Heart left ventricle (tissue), 13 donors: ENCODE measurements around the gene CUBN.

Experiments
- POLR2A ChIP-seq, 2 donors: fragments of 450-650 bp; IDR thresholded peaks; one replicate each; pipeline ENCODE4 v1.6.1; 2017; ENCODE audit warnings: antibody characterized with exemption in 2 of 2, mild to moderate bottlenecking in 2 of 2, moderate library complexity in 2 of 2
- TF ChIP-seq, protein P1 (sequence below), 12 donors: fragments of 200-600 bp; sonication (generic) in 4 of 12; IDR thresholded peaks; one replicate each; pipeline versions ENCODE4 v1.5.0 to v1.8.0; 2018 to 2022; ENCODE audit warnings: antibody characterized with exemption in 12 of 12, mild to moderate bottlenecking in 5 of 12
- donor health status: ischemic (EF 13 %, LVEDD 7.1; RV severe dilation, severe dysfunction).
- donor health status: DM: no; HTN: yes; CAD: no.
- donor health status: DM: no; HTN: no; CAD: no.
- donor health status: ischemic (EF 25% LVEDD 6.9; RV normal size, moderate dysfunction).
- donor health status: ischemic (EF 25% LVEDD 5.7; RV mildly dilated, moderate dysfunction).
- donor health status: ischemic (EF 35%, LVEDD 5.7; RV mildly dilated, moderate dysfunction).
- donor health status: nonischemic (EF 11% LVEDD 7.7; RV severe dilation, severe dysfunction).
- donor health status: DM: yes; HTN: yes; CAD: no.
- donor health status: PGD.
- donor health status: ischemic (EF 29% LVEDD 5.4; RV normal size, mild dysfunction).
- donor health status: nonischemic (EF 23%, LVEDD 6.1; RV moderate dilation, normal function).

DNA sequence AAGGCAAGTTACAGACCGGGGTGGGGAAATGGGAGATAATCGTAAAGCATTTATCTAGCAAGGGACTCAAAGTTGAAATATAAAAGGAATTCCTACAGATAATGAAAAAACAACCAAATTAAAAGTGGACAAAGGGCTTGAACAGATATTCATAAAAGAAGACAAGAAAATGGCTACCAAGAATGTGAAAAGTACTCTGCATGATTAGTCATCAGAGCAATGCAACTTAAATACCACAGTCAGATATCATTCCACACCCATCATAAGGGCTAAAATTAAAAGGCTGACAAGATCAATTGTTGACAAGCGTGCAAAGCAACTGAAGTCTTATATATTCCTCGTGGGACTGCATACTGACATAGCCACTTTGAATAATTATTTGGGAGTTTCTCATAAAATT, 187.7 kb downstream of the CUBN start:
- TF ChIP-seq, protein P1, sequence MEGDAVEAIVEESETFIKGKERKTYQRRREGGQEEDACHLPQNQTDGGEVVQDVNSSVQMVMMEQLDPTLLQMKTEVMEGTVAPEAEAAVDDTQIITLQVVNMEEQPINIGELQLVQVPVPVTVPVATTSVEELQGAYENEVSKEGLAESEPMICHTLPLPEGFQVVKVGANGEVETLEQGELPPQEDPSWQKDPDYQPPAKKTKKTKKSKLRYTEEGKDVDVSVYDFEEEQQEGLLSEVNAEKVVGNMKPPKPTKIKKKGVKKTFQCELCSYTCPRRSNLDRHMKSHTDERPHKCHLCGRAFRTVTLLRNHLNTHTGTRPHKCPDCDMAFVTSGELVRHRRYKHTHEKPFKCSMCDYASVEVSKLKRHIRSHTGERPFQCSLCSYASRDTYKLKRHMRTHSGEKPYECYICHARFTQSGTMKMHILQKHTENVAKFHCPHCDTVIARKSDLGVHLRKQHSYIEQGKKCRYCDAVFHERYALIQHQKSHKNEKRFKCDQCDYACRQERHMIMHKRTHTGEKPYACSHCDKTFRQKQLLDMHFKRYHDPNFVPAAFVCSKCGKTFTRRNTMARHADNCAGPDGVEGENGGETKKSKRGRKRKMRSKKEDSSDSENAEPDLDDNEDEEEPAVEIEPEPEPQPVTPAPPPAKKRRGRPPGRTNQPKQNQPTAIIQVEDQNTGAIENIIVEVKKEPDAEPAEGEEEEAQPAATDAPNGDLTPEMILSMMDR (IDR thresholded peaks at IDR 0.05) = no peak
- no peak for TF ChIP-seq POLR2A (IDR thresholded peaks at IDR 0.05)
